Urothelium cell line (cell line): ENCODE results near the gene AKAP13.

Experiments used
- DNase-seq: peaks from one replicate; pipeline ENCODE4 v3.0.0; 2011; ENCODE audit warnings: low spot score, mixed read lengths
- FAIRE-seq: peaks from 2 replicates; lab custom pipeline; 2011; peaks lifted over from hg19 to GRCh38; lab: Jason Lieb, UNC

The AKAP13 gene

GRCh38 chr15:85404918-85405866 is 24.8 kb downstream of the AKAP13 start:
- DNase-seq (no peak), FAIRE-seq (no peak)

- DNase-seq (no peak), FAIRE-seq (no peak)
Measured at GRCh38 chr15:85406916-85407315, 26.5 kb downstream of the AKAP13 start.

GRCh38 chr15:85407421-85408269 is 27.2 kb downstream of the AKAP13 start:
- DNase-seq (peak; percentile 82), FAIRE-seq (no peak)

GRCh38 chr15:85408270-85408746 is 27.9 kb downstream of the AKAP13 start:
- DNase-seq: peak; percentile 9
- no peak for FAIRE-seq

DNA sequence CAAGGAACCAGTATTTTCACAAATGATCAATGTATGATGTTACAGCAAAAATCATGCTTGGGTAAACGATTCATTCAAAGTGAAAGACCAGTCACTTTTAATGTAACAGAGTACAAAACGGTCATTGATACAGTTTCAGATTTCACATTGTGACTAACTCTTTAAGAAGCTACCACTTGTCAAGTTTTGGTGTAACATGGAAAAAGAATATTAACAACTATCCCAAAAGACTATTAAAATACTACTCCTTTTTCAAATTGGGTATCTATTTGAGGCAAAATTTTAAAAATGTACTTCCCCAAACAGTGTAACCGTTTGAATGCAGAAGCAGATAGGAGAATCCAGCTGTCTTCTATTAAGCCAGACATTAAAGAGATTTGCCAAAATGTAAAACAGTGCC is 31.7 kb downstream of the AKAP13 start:
- FAIRE-seq: no peak

GRCh38 chr15:85412956-85413854 is 32.8 kb downstream of the AKAP13 start:
- DNase-seq: peak; percentile 89
- no peak for FAIRE-seq

More for the DNA sequence above, 31.7 kb downstream of the AKAP13 start:
- no peak for DNase-seq

- no peak for DNase-seq
- no peak for FAIRE-seq
Measured at GRCh38 chr15:85414037-85414436, 33.6 kb downstream of the AKAP13 start.

DNA sequence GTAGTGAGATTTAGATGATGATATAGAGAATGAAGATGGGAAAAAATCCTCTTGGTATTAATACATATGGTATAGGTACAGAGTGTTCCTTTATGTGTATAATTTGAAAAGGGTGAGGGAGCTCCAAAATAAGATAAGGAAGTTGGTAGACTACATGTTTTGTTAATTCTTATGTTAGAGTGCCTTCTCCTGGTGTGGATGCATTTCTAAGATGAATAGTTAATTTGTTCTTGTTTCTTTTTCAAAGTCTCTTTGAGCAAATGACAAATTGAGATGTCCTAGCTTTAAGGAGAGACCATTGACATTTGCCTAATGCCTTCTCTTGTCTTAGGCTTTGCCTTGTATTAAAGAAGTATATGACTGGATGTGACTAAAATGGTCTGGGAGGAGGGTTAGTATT is 34.1 kb downstream of the AKAP13 start:
- FAIRE-seq: no peak
- no peak for DNase-seq

DNA sequence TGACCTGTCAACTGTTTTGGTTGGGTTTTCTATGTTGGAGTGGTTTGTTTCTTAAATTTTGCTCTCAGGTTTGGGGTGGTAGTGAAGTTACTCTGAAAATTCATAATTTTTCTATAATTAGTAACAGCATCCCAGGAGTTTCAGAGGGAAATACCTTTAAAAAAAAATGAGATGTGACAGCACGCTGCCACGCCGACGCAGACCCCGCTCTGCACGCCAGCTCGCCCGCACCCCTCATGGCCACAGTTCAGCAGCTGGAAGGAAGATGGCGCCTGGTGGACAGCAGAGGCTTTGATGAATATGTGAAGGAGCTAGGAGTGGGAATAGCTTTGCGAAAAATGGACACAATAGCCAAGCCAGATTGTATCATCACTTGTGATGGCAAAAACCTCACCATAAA is 34.6 kb downstream of the AKAP13 start:
- no peak for DNase-seq

GRCh38 chr15:85415783-85416182 is 35.4 kb downstream of the AKAP13 start:
- FAIRE-seq (no peak), DNase-seq (no peak)

More for the DNA sequence above, 34.6 kb downstream of the AKAP13 start:
- no peak for FAIRE-seq

DNA sequence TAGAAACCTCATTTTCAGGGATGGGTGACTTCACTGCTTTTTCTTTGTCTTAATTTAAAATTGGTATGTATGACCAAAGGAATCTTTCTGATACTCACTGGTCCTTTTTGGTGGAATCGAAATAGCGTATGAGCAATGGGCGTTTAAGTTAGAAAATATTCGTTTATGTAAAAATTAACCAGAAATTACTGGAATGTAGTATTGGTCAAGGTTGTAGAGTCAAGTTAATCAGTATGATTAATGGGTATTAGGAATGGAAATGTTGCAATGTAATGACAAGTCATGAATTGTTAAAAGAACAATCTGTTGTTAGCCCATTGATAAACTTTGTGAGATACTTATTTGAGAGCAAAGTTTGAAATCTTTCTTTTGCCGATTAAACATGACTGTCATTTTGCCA is 36.9 kb downstream of the AKAP13 start:
- peak; percentile 32 for FAIRE-seq
- DNase-seq: no peak

DNA sequence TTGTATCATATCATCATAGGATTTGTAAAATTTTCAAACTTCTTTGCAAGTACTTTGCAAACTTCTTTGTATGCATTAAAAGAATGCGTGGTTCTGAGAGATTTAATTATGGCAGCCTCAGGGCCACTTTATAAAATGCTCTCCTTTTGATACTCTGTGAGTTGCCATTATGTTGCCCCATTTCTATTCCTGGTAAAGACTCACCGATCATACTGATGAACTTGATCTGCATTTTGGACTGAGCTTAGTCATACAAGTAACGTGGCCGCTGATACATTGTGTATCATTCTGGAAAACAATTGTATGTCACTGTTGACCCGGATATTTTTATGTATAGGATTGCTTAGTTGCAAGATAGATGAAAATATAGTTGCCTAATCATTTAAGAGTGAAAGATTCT is 38.8 kb downstream of the AKAP13 start:
- DNase-seq (no peak), FAIRE-seq (peak; percentile 20)

DNA sequence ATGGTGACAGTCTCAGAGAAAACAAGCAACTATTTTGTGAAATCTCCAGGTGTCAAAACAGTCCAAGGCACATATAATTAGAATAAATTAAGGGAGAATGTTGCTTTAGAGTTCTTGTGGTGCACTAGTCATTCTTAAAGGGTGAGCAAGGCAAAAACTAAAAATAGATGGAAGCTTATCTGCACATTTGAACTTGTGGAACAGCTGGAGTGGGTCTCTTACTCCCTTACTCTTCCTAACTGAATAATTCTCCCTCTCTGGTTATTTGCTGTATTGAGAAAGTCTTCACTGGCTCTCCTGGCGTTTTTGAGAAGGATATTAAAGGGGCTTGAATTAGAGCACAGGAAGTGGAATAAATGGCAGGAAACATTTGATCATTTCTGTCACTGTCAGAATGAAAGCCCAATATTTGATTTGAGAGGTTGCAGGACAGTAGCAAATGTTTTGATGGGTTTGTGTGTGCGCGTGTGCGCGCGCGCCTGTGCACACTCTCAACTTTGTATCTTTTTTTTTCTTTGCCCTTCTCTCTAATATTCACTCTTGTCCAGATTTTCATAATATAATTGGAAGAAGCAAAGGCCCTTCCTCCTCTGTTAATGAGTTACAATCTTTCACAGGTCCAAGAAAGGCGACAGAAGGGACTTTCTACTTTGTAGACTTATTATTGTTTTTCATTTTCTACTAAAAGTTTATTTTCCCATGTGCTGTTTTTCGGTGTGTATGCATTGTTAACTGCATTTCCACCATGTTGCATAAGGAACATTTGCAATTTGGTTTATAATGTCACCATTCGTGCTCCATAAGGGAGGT is 40.9 kb downstream of the AKAP13 start:
- no peak for FAIRE-seq
- no peak for DNase-seq

DNA sequence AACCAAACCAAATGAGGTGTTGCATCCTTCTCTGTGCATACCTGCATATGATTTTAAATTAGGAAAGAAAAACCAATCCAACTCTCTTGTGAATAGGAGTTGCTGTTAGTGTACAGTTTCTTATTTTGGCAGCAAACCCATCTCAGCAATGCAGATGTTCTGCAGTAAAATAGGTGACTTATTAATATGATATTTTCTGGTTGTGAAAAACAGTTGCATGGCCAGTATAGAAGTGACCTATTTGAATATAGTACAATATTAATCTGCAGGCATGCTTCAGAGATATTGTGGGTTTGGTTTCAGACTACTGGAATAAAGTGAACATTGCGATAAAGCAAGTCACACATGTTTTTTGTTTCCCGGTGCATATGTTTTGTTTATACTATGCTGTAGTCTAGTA is 42.2 kb downstream of the AKAP13 start:
- DNase-seq (no peak), FAIRE-seq (no peak)

- no peak for FAIRE-seq
Measured at GRCh38 chr15:85423256-85423655, 42.9 kb downstream of the AKAP13 start.

DNA sequence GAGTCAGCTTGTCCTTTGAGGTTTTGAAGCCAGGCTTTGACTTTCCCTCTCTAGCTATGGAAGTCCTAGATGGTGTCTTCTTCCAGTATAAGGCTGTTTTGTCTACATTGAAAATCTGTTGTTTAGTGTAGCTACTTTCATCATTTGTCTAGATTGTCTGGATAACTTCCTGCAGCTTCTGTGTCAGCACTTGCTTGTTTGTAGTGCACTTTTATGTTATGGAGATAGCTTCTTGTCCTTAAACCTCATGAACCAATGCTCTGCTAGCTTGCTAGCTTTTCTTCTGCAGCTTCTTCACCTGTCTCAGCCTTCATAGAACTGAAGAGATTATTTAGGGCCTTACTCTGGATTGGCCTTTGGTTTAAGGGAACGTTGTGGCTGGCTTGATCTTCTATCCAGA is 43.8 kb downstream of the AKAP13 start:
- DNase-seq (no peak), FAIRE-seq (no peak)

More at GRCh38 chr15:85423256-85423655, 42.9 kb downstream of the AKAP13 start:
- no peak for DNase-seq

GRCh38 chr15:85426481-85426880 is 46.1 kb downstream of the AKAP13 start:
- FAIRE-seq (no peak), DNase-seq (no peak)

- no peak for FAIRE-seq
- DNase-seq: no peak
Measured at GRCh38 chr15:85427286-85428028, 47.1 kb downstream of the AKAP13 start.

DNA sequence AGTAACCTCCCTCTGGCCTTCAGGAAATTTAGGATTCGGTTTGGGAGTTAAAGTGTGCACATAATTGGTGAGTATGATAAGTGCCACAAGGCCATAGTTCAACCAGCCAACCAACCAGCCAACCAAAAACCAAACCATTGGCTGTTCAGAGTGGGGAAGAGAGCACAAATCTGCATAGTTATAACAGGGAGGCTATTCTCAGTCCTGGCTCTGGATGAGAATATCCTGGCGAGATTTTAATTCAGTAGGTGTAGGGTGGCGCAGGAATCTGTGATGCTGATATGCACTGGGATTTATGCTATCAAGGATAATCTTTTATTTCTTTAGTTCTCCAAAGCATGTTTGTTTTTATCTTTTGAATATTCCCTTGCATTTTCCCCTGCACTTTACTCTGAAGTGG is 49.1 kb downstream of the AKAP13 start:
- DNase-seq: no peak
- FAIRE-seq: no peak
